HG03571 (cell line): ENCODE results near the gene ATP6V1G1.

ENCODE experiments used
- ATAC-seq: cut with Tn5 transposase; IDR thresholded peaks from one replicate; pipeline ENCODE4 v1.9.1; 2021; ENCODE audit not compliant: unreplicated experiment

The ATP6V1G1 gene

GRCh38 chr9:114611516-114612271, 24.1 kb downstream of the ATP6V1G1 start:
- ATAC-seq: peak; percentile 33

DNA sequence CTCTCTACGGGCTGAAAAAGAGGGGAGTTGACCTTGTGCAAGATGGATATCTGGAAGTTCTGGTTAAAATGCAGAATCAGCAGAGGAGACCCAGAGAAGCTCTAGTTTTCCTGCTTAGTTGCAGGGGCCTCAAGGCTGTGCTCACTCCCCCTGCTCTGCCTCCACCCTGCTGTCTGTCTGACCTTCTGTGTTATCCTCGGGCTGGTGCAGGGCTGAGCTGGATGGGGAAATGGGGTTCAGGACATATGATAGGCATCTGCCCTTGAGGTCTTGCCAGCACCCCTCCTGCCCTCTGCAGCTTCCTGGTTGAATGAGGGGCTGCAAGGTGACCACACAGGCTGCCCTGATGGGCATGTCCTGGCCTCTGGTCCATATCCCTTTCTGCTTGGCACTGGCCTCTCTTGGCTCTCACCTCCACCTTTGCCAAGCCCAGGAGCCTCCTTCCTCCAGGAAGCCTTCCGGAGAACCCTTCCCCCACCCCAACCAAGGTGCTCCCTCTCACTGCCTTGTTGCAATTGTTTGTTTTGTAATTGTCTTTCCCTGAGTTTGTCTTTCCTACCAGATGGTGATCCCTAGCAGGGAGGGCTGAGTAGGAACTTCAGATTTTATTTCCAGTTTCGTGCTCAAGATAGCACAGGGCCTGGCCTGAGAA, 24.8 kb downstream of the ATP6V1G1 start:
- ATAC-seq: no peak

DNA sequence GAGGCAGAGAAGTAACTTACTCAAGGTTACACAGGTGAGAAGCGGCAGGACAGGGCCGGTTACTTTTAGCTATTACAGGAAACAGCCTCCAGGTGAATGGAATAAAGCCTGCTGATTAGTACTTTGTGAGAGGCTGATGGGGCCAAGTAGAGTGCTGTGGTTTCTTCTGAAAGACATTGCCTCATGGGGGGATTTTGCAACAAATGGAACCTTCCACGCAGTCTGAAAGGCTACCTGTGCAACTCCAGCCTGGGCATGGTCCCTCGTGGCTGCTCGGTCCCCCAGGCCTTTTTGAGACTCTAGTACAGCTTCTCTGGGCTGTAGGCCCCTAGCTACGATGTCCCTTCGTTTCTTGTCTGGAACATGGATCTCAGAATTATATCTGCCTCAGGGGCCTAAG, 25.5 kb downstream of the ATP6V1G1 start:
- no peak for ATAC-seq

DNA sequence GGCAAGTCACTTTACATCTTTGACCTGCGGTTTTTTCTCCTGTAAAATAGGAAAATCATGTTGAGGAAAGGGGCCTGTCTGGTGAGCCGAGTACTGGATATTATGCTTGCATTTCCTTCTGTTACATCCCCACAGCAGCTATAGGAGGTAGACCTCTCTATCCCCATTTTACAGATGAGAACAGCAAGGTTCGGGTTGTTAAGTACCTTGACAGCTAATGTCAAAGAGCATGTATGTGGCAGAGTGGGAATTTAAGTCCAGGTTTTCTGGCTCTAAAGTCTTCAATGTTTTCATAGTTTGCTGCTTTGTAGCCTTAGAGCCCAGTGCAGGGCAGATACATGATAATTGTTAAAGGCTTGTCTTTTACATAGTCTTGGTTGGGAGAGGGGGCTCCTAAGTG, 26.4 kb downstream of the ATP6V1G1 start:
- no peak for ATAC-seq

GRCh38 chr9:114614373-114614772, 26.8 kb downstream of the ATP6V1G1 start:
- ATAC-seq: no peak

- ATAC-seq: peak; percentile 76
Observed at GRCh38 chr9:114616684-114617520, 29.3 kb downstream of the ATP6V1G1 start.

DNA sequence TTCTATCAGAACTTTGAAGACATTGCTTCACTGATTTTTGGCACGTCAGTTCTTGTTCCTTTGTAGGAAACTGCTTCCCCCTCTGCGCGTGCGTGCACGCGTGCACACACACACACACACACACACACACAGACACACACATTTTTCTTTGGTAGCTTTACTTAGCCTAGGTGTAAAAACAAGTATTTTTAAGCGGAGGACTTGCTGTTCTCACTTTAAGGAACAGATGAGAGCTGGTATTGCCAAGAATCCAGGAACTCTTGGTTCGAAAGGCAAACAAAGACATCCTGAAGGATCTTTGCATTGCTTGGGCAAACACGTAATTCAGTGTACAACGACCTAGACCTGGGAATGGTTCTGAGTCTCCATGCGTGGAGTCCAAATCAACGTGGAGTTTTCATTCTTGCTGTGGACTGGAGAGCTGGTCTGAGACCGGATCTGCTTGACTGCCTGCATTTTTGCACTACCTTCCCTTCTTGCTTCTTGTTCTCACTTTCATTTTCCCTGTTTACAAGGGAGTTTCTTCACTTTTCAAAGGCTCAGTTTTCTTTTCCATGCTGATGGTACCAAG, 31.7 kb downstream of the ATP6V1G1 start:
- no peak for ATAC-seq

- ATAC-seq: no peak
Observed at GRCh38 chr9:114621561-114621960, 34.0 kb downstream of the ATP6V1G1 start.

DNA sequence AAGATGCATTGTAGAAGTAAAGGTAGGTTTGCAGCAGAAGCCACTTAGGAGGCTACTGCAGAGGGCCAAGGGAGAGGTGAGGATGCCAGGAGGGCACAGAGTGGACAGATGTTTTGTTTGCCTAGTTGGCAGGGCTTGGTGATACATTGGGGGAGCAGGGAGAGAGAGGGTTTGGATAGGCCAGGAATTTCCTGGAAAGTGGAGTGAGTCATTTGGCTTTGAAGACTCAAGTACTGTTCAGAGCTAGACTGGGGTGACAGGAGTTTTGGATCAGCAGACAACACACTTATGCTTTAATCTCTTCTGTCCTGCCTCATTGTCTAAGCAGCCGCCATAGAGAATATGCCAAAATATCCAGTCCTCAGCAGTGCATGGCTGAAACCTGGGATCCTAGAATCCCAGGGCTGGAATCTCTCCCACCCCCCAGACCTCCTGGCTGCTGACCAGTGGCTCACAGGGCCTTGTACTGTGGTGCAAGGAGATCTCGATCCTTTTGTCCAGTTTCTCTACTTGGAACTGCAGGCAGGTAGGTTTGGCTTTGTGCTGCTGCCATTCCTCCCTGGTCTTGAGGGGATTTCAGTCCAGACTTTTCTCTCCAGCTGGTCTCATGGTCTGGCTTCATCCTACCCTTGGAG, 34.5 kb downstream of the ATP6V1G1 start:
- no peak for ATAC-seq

DNA sequence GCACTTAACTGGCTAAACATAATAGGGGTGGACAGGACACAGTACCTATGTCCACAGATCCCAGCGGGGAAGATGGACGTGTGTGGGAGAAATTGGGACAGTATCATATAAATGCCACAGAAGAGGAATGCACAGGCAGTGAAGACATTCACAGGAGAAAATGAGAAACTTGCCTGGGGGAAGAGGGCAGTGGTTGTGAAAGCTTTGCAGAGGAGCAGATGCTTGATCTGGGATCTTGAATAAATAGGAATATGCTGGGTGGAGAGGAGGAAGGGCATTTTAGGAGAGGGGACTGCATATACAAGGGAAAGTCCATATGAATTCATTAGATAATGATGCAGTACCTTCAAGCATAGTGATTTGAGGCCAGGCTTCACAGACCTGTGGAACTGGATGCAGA, 37.1 kb downstream of the ATP6V1G1 start:
- ATAC-seq: no peak

DNA sequence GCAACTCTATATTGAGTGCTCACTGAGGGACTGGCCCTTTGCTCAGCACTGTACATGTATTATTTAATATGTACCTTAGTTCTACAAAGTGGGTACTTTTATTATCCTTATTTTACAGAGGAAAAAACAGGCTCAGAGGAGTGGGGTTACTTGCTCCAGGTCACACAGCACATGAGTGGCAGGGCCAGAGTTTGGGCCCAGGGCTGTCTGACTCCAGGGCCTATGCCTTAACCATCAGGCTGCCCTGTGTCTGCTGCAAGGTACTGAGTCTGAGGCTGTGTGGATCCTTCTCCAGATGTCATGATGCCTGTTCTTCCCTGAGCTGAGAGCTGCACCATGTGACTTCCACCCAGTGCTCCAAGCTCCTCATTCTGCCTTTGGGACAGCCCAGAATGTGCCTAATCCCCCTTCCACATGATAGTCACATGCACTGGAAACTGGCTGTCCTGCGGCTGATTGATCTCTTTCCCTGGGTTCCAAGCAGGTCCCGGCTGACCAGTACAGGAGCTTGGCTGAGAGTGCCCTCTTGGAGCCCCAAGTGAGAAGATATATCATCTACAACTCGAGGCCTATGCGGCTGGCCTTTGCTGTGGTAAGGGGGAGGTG, 38.9 kb downstream of the ATP6V1G1 start:
- no peak for ATAC-seq

DNA sequence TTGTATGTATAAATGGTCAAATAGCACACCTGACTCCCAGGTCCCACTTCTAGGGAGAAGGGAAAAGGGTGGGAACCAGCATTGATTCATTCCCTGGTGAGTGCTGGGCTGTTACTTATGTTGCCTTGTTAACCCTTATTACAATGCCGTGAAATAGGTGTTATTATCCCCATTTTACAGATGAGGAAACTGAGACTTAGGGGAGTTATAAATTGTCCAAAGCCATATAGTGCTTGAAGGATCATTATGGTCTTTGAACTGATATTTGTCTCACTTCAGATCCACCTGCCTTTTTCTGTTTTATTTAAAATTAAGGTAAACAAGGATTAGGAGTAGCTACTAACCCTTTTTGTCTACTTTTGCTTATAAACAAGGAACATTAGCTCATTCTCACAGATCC, 40.0 kb downstream of the ATP6V1G1 start:
- ATAC-seq: no peak

- ATAC-seq: no peak
Observed at GRCh38 chr9:114629563-114630090, 42.1 kb downstream of the ATP6V1G1 start.

DNA sequence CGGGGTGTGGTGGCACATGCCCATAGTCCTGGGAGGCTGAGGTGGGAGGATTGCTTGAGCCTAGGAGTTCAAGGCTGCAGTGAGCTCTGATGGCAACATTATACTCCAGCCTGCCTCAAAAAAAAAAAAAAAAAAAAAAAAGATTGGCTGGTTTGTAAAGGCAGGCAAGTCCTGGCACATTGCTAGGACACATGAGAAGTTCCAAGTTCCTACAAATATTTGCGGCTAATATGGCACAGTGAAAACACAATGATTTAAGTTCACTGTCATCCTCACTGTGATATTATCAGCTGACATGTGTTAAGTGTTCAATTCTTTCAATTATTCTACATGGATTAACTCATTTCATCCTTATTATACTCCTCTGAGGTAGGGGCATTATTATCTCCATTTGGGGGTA, 43.6 kb downstream of the ATP6V1G1 start:
- ATAC-seq: no peak

GRCh38 chr9:114633438-114634089, 46.0 kb downstream of the ATP6V1G1 start:
- ATAC-seq: no peak

DNA sequence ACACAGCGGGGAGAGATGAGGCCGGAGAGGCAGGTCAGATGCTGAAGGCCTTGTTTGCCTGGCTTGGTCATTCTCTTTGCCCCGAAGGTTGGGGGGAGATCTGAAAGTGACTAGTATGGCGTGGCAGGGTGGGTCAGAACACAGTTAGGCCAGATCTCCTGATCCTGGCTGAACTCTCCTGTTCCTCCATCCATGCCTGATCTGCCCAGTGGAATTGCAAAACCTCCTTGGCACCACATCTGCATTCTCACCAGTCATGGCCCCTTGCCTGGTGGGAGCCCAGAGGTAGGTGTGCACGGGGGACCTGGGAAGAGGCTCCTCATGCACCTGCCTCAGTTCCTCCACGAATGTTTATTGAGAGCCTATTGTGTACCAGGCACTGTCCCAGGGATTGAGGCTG, 46.8 kb downstream of the ATP6V1G1 start:
- no peak for ATAC-seq

DNA sequence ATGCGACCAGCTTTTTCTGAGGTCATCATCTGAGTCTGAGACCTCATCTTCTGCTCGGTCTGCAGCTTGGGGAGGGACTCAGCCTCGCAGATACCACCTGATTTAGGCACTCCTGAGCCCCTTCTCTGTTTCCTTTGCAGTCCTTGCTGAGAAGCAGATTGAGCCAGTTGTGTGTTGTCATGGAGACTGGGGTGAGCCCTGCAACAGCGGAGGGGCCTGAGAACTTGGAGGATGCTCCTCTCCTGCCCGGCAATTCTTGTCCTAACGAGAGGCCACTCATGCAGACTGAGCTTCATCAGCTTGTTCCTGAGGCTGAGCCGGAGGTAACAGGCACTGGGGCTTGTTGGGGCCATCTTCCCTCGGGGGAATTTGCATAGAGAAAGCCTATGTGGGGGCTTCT, 50.8 kb downstream of the ATP6V1G1 start:
- ATAC-seq: no peak

DNA sequence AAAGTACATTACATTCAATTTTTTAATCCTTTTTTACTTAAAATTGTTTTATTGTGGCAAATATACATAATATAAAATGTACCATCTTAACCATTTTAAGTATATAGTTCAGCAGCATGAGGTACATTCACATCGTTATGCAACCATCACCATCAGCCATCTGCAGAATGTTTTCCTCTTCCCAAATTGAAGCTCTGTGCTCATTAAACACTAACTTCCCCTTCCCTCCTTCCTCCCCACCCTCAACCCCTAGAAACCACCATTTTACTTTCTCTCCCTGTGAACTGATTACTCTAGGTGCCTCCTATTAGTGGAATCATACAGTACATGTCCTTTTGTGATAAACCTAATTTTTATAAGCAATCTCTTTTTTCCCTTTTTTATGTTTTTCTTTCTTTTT, 54.4 kb downstream of the ATP6V1G1 start:
- ATAC-seq: no peak

- ATAC-seq: no peak
Observed at GRCh38 chr9:114643001-114643400, 55.4 kb downstream of the ATP6V1G1 start.

- no peak for ATAC-seq
Observed at GRCh38 chr9:114643896-114644295, 56.3 kb downstream of the ATP6V1G1 start.
